Nephron (organoid): ENCODE data around the gene NUDT15.

Experiments used
- H3K27ac Mint-ChIP-seq, 3 experiments: 2 replicates each; pipeline ENCODE4 v1.8.0; 2020; ENCODE audit warnings: mixed read lengths in 3 of 3, mild to moderate bottlenecking in 2 of 3, moderate library complexity in 1 of 3
- H3K27me3 Mint-ChIP-seq: 2 replicates; pipeline ENCODE4 v1.8.0; 2021; ENCODE audit warnings: low read depth, mild to moderate bottlenecking, moderate library complexity, mixed read lengths
- H3K36me3 Mint-ChIP-seq: 2 replicates; pipeline ENCODE4 v1.8.0; 2020; ENCODE audit warnings: low read depth, mixed read lengths
- H3K4me1 Mint-ChIP-seq: 2 replicates; pipeline ENCODE4 v1.8.0; 2020; ENCODE audit warnings: mixed read lengths
- H3K4me3 Mint-ChIP-seq, 3 experiments: 2 replicates each; pipeline ENCODE4 v1.8.0; 2020; ENCODE audit warnings: mild to moderate bottlenecking in 3 of 3, mixed read lengths in 3 of 3, moderate library complexity in 2 of 3
- H3K9me3 Mint-ChIP-seq: 2 replicates; pipeline ENCODE4 v1.8.0; 2020; ENCODE audit warnings: mixed read lengths
- CTCF ChIP-seq, 3 experiments: fragments of 200-600 bp; sonication (generic); IDR thresholded peaks; one replicate each; pipeline ENCODE4 v1.5.0; 2021; ENCODE audit warnings: antibody characterized with exemption in 3 of 3; ENCODE audit not compliant: unreplicated experiment in 3 of 3

Gene NUDT15

GRCh38 chr13:48037346-48038173 is at the start of gene NUDT15:
Gene NUDT15, plus strand, starts transcription at chr13:48037726. Its CDS starts 21 bp downstream, at chr13:48037747.
- H3K27me3 Mint-ChIP-seq: no peaks in the 10 kb centered on the region
- TF ChIP-seq CTCF (IDR thresholded peaks at IDR 0.05; ENCODE audit: unreplicated experiment in 3 of 3): peak; percentile 99 to 100 (median 99)
- H3K4me3 Mint-ChIP-seq: peak within 1 kb of the TSS; percentile 94 to 97 (median 97)
- peak within 1 kb of the TSS; percentile 97 to 98 (median 97) for H3K27ac Mint-ChIP-seq
- peaks cover 45% of the 10 kb centered on the region for H3K36me3 Mint-ChIP-seq
- H3K9me3 Mint-ChIP-seq: peaks cover 10% of the 10 kb centered on the region
- peaks cover 26% of the 10 kb centered on the region for H3K4me1 Mint-ChIP-seq

GRCh38 chr13:47990427-47990826 is 47.1 kb upstream of the NUDT15 start:
- no peaks in the 10 kb centered on the region for H3K4me1 Mint-ChIP-seq
- peaks cover 78% of the 10 kb centered on the region for H3K36me3 Mint-ChIP-seq
- H3K27me3 Mint-ChIP-seq: no peaks in the 10 kb centered on the region
- H3K27ac Mint-ChIP-seq: no peak overlapping the region
- H3K4me3 Mint-ChIP-seq: no peak overlapping the region
- TF ChIP-seq CTCF (IDR thresholded peaks at IDR 0.05; ENCODE audit: unreplicated experiment in 3 of 3): no peak
- H3K9me3 Mint-ChIP-seq: no peaks in the 10 kb centered on the region

- H3K9me3 Mint-ChIP-seq: no peaks in the 10 kb centered on the region
- H3K4me1 Mint-ChIP-seq: no peaks in the 10 kb centered on the region
- TF ChIP-seq CTCF (IDR thresholded peaks at IDR 0.05; ENCODE audit: unreplicated experiment in 3 of 3): no peak
- peaks cover 73% of the 10 kb centered on the region for H3K36me3 Mint-ChIP-seq
- H3K27me3 Mint-ChIP-seq: no peaks in the 10 kb centered on the region
- H3K27ac Mint-ChIP-seq: no peak overlapping the region
- no peak overlapping the region for H3K4me3 Mint-ChIP-seq
These were observed 46.5 kb upstream of the NUDT15 start for GRCh38 chr13:47990920-47991466.

- H3K4me3 Mint-ChIP-seq: no peak overlapping the region
- no peaks in the 10 kb centered on the region for H3K9me3 Mint-ChIP-seq
- peaks cover 67% of the 10 kb centered on the region for H3K36me3 Mint-ChIP-seq
- no peak for TF ChIP-seq CTCF (IDR thresholded peaks at IDR 0.05; ENCODE audit: unreplicated experiment in 3 of 3)
- no peaks in the 10 kb centered on the region for H3K4me1 Mint-ChIP-seq
- no peak overlapping the region for H3K27ac Mint-ChIP-seq
- H3K27me3 Mint-ChIP-seq: no peaks in the 10 kb centered on the region
These were observed 45.7 kb upstream of the NUDT15 start for GRCh38 chr13:47991859-47992258.

- no peaks in the 10 kb centered on the region for H3K27me3 Mint-ChIP-seq
- no peaks in the 10 kb centered on the region for H3K9me3 Mint-ChIP-seq
- peaks cover 30% of the 10 kb centered on the region for H3K4me1 Mint-ChIP-seq
- peaks cover 30% of the 10 kb centered on the region for H3K36me3 Mint-ChIP-seq
- H3K4me3 Mint-ChIP-seq: peak overlapping the region in 2 of 3 experiments; percentile 11 to 21
- TF ChIP-seq CTCF (IDR thresholded peaks at IDR 0.05; ENCODE audit: unreplicated experiment in 3 of 3): no peak
- no peak overlapping the region for H3K27ac Mint-ChIP-seq
These were observed 40.1 kb upstream of the NUDT15 start for GRCh38 chr13:47997384-47997783.
